ENCODE measurements around the gene AUH. TPM values are rescaled to one million over a fixed set of nuclear protein-coding genes. Genes with fewer than 3 reads are reported as not detected.
"Not testable (repeated sequence)": the region's sequence is repeated elsewhere in the genome, so short reads cannot be mapped to it uniquely, and the experiment has no call there.

Gene AUH
- total RNA-seq, 6 donors from 2014 or later, result 13.7 to 38.5 (median 24.4) TPM

DNA sequence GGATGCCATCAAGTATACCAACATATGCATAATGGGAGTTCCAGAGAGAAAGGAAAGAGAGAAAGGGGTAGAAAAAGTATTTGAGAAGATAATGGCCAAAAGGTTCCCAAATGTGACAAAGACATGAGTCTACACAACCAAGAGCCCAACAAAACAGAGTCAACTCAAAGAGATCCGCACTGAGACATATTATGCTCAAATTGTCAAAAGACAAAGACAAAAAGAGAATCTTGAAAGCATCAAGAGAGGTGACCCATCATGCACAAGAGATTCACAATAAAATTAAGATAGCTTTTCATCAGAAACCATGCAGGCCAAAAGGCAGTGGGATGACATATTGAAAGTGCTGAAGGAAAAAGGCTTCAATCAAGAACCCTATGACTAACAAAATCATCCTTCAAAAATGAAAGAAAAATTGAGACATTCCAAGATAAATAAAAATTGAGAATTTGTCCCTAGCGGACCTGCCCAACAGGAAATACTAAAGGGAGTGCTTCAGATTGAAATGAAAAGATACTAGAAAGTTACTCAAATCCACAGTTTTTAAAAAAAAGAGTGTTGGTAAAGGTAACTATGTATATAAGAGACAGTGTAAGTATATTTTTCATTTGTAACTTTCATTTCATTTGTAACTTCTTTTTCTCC is 160.9 kb downstream of the AUH start:
- TF ChIP-seq EP300 (IDR thresholded peaks at IDR 0.05) (no peak), POLR2AphosphoS5 (IDR thresholded peaks at IDR 0.05) (no peak), POLR2A (IDR thresholded peaks at IDR 0.05) (no peak)
- TF ChIP-seq, protein P1, sequence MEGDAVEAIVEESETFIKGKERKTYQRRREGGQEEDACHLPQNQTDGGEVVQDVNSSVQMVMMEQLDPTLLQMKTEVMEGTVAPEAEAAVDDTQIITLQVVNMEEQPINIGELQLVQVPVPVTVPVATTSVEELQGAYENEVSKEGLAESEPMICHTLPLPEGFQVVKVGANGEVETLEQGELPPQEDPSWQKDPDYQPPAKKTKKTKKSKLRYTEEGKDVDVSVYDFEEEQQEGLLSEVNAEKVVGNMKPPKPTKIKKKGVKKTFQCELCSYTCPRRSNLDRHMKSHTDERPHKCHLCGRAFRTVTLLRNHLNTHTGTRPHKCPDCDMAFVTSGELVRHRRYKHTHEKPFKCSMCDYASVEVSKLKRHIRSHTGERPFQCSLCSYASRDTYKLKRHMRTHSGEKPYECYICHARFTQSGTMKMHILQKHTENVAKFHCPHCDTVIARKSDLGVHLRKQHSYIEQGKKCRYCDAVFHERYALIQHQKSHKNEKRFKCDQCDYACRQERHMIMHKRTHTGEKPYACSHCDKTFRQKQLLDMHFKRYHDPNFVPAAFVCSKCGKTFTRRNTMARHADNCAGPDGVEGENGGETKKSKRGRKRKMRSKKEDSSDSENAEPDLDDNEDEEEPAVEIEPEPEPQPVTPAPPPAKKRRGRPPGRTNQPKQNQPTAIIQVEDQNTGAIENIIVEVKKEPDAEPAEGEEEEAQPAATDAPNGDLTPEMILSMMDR (IDR thresholded peaks at IDR 0.05), result no peak
- Histone ChIP-seq H3K27me3 (no peaks in the 10 kb centered on the region), H3K4me3 (no peak overlapping the region), H3K4me1 (peaks cover 11 to 27% (median 23%) of the 10 kb centered on the region in 4 donors), H3K27ac (no peak overlapping the region), H3K9me3 (no peaks in the 10 kb centered on the region), H3K36me3 (no peaks in the 10 kb centered on the region)
- no peak for ATAC-seq (ENCODE audit: low FRiP score in 2 of 2)
- DNase-seq, result no peak
- WGBS, 2 donors, result 93 to 97% methylated on average over 2 of the region's 2 CpGs

GRCh38 chr9:91199739-91200497 is 161.8 kb downstream of the AUH start:
- ATAC-seq (ENCODE audit: low FRiP score in 2 of 2) (peak in 1 of 2 donors; percentile 60), DNase-seq (peak in 1 of 2 donors; percentile 77)
- Histone ChIP-seq H3K9me3 (no peaks in the 10 kb centered on the region), H3K27me3 (no peaks in the 10 kb centered on the region), H3K27ac (no peak overlapping the region), H3K4me3 (no peak overlapping the region), H3K4me1 (peaks cover 20 to 34% (median 30%) of the 10 kb centered on the region in 4 donors), H3K36me3 (no peaks in the 10 kb centered on the region)
- 25 to 39% methylated on average over 1 of the region's 1 CpG for WGBS, 2 donors
- no peak for TF ChIP-seq POLR2A (IDR thresholded peaks at IDR 0.05)
- TF ChIP-seq POLR2AphosphoS5 (IDR thresholded peaks at IDR 0.05), result no peak
- TF ChIP-seq, protein P1 (IDR thresholded peaks at IDR 0.05), result no peak
- no peak for TF ChIP-seq EP300 (IDR thresholded peaks at IDR 0.05)

DNA sequence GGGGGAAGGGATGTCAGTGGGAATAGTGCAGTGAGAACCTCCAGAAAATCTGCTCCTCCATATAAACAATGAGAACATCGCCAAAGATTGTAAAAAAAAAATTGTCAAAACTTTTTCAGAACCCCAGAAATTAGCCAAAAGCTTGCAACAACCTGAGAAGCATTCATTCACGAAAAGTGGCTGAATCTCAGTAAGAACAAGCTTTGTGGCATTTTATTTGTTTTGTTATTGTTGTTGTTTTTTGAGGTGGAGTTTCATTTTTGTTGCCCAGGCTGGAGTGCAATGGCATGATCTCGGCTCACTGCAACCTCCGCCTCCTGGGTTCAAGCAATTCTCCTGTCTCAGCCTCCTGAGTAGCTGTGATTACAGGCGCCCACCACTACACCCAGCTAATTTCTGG is 162.8 kb downstream of the AUH start:
- not testable (repeated sequence) for H3K4me3 ChIP-seq; ATAC-seq (ENCODE audit: low FRiP score in 2 of 2); H3K36me3 ChIP-seq; H3K27me3 ChIP-seq; H3K9me3 ChIP-seq; DNase-seq; H3K27ac ChIP-seq
- 91 to 99% methylated on average over 5 of the region's 5 CpGs for WGBS, 2 donors
- H3K4me1 ChIP-seq, result peaks cover 31 to 44% (median 40%) of the 10 kb centered on the region in 4 donors

DNA sequence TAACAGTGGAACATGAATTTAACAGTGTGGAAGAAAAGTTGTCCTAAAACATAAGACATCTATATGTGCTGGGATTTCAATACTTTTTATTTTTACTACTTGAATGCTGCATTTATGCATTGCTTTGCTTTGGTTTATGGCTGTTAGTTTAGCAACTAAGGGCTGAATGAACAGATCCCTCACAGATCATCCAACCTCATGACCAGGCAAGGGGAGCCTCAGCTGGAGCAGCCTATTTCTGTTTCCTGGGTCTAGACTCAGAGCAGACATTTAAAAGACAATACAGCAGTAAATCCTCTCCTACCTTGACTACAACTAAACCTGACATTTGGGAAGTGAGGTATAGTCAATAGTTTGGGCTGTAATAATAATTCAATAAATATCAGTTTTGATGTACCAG is 163.3 kb downstream of the AUH start:
- Histone ChIP-seq H3K4me3 (no peak overlapping the region), H3K27me3 (no peaks in the 10 kb centered on the region), H3K27ac (peak overlapping the region in 2 of 4 donors; percentile 93 to 97), H3K4me1 (peaks cover 33 to 48% (median 42%) of the 10 kb centered on the region in 4 donors), H3K9me3 (no peaks in the 10 kb centered on the region), H3K36me3 (no peaks in the 10 kb centered on the region)
- no peak for DNase-seq
- no peak for ATAC-seq (ENCODE audit: low FRiP score in 2 of 2)
- TF ChIP-seq, protein P1 (IDR thresholded peaks at IDR 0.05), result no peak
- no peak for TF ChIP-seq POLR2AphosphoS5 (IDR thresholded peaks at IDR 0.05)
- no peak for TF ChIP-seq POLR2A (IDR thresholded peaks at IDR 0.05)
- no peak for TF ChIP-seq EP300 (IDR thresholded peaks at IDR 0.05)

DNA sequence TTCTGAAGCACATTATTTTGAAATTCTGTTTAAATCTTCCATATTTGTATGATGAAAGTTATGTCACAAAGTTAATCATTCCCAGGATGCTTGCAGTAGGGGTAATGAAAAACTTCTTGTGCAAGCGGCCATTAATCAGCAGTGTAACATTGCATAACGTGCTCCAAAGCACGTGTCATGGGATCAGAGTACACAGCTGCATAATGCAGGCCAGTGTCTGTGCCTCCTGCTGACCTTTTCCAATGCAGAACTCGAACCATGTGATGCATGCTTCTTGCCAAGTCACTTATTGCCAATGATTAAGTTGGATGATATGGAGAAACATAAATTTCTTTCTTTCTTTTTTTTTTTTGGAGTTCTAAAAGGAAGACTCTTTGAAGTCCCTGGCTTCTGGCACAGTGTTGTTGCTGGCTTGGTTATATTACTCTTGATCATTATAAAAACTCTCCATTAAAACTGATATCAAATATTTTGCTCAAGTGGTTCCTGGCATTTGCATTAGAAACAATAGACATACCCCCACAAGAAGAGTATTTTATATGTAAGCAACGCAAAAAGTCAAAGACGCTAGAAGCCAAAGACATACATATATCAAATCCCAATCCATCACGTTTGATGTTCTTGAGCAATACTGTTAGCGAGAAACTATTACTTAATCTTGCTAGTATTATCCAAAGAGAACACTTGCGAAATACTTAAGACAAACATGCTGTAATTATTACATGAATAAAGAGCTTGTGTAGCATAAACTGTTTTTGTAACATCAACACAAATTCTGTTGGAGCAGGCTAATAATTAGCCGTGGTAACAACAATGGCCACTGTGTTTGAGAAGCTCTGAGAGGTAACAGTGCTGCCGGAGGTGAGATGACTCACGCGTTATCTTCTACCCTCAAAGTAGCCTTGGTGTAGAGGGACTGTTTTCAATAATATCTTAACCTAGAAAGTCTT is 164.2 kb downstream of the AUH start:
- DNase-seq, result peak in 1 of 2 donors; percentile 91

More for the DNA sequence above, 164.2 kb downstream of the AUH start:
- no peaks in the 10 kb centered on the region for H3K27me3 ChIP-seq
- TF ChIP-seq, protein P1 (IDR thresholded peaks at IDR 0.05), result no peak
- peak; percentile 97 to 99 for TF ChIP-seq POLR2AphosphoS5 (IDR thresholded peaks at IDR 0.05)
- no peak for TF ChIP-seq POLR2A (IDR thresholded peaks at IDR 0.05)
- TF ChIP-seq EP300 (IDR thresholded peaks at IDR 0.05), result peak; percentile 83 to 99 (median 94)
- peak overlapping the region; percentile 21 to 97 (median 82) for H3K27ac ChIP-seq
- 23 to 49% methylated on average over 13 of the region's 13 CpGs for WGBS, 2 donors
- no peaks in the 10 kb centered on the region for H3K36me3 ChIP-seq
- no peak overlapping the region for H3K4me3 ChIP-seq
- H3K9me3 ChIP-seq, result no peaks in the 10 kb centered on the region
- peak; percentile 78 for ATAC-seq (ENCODE audit: low FRiP score in 2 of 2)
- H3K4me1 ChIP-seq, result peaks cover 36 to 54% (median 47%) of the 10 kb centered on the region in 4 donors
